DMS53 treated with DMSO at 0.1 percent for 48 hours (cell line): Measurements from ENCODE around the gene SNRNP40.
"Not testable (repeated sequence)": the region's sequence is repeated elsewhere in the genome, so short reads cannot be mapped to it uniquely, and the experiment has no call there.

Source experiments
- DNase-seq: peaks from one replicate; lab custom pipeline; 2025; ENCODE audit not compliant: unreplicated experiment; lab: John Stamatoyannopoulos, UW

Gene SNRNP40

GRCh38 chr1:31287791-31288190 lies 8.8 kb downstream of the SNRNP40 start:
- DNase-seq: not testable (repeated sequence)

GRCh38 chr1:31282426-31282825 lies 14.2 kb downstream of the SNRNP40 start:
- not testable (repeated sequence) for DNase-seq

- DNase-seq: no peak
These were observed 23.0 kb downstream of the SNRNP40 start for GRCh38 chr1:31273619-31274018.

GRCh38 chr1:31272369-31272768 lies 24.2 kb downstream of the SNRNP40 start:
- no peak for DNase-seq

GRCh38 chr1:31266547-31266946 lies 30.0 kb downstream of the SNRNP40 start:
- DNase-seq: no peak

- DNase-seq: no peak
These were observed 31.7 kb downstream of the SNRNP40 start for GRCh38 chr1:31264790-31265386.

- no peak for DNase-seq
These were observed 33.2 kb downstream of the SNRNP40 start for GRCh38 chr1:31263408-31263807.

- DNase-seq: not testable (repeated sequence)
These were observed 34.2 kb downstream of the SNRNP40 start for GRCh38 chr1:31262393-31262792.

GRCh38 chr1:31261916-31262315 lies 34.7 kb downstream of the SNRNP40 start:
- no peak for DNase-seq

GRCh38 chr1:31259746-31260145 lies 36.8 kb downstream of the SNRNP40 start:
- no peak for DNase-seq

- DNase-seq: no peak
These were observed 38.0 kb downstream of the SNRNP40 start for GRCh38 chr1:31258581-31258980.

GRCh38 chr1:31257213-31257612 lies 39.4 kb downstream of the SNRNP40 start:
- DNase-seq: no peak

GRCh38 chr1:31249854-31250253 lies 46.7 kb downstream of the SNRNP40 start:
- no peak for DNase-seq

- no peak for DNase-seq
These were observed 48.3 kb downstream of the SNRNP40 start for GRCh38 chr1:31248276-31248675.

GRCh38 chr1:31244326-31244725 lies 52.3 kb downstream of the SNRNP40 start:
- DNase-seq: no peak

- no peak for DNase-seq
These were observed 52.9 kb downstream of the SNRNP40 start for GRCh38 chr1:31243501-31244286.

GRCh38 chr1:31241321-31241720 lies 55.3 kb downstream of the SNRNP40 start:
- no peak for DNase-seq

GRCh38 chr1:31239653-31240241 lies 56.8 kb downstream of the SNRNP40 start, which contains the start of gene NKAIN1:
Gene NKAIN1 (minus strand): TSS chr1:31239887. CDS start chr1:31239547, 340 bp downstream.
- DNase-seq: no peak

GRCh38 chr1:31238986-31239613 lies 57.5 kb downstream of the SNRNP40 start:
- no peak for DNase-seq

GRCh38 chr1:31238612-31238985 lies 58.0 kb downstream of the SNRNP40 start:
- no peak for DNase-seq

GRCh38 chr1:31234870-31235269 lies 61.7 kb downstream of the SNRNP40 start:
- DNase-seq: no peak
